Measurements from ENCODE around the gene TRAM2. TPM values are rescaled to one million over a fixed set of nuclear protein-coding genes. Genes with fewer than 3 reads are reported as not detected.

TRAM2 gene
- total RNA-seq, 2 donors from 2014 or later, result 8.6 to 8.9 TPM

DNA sequence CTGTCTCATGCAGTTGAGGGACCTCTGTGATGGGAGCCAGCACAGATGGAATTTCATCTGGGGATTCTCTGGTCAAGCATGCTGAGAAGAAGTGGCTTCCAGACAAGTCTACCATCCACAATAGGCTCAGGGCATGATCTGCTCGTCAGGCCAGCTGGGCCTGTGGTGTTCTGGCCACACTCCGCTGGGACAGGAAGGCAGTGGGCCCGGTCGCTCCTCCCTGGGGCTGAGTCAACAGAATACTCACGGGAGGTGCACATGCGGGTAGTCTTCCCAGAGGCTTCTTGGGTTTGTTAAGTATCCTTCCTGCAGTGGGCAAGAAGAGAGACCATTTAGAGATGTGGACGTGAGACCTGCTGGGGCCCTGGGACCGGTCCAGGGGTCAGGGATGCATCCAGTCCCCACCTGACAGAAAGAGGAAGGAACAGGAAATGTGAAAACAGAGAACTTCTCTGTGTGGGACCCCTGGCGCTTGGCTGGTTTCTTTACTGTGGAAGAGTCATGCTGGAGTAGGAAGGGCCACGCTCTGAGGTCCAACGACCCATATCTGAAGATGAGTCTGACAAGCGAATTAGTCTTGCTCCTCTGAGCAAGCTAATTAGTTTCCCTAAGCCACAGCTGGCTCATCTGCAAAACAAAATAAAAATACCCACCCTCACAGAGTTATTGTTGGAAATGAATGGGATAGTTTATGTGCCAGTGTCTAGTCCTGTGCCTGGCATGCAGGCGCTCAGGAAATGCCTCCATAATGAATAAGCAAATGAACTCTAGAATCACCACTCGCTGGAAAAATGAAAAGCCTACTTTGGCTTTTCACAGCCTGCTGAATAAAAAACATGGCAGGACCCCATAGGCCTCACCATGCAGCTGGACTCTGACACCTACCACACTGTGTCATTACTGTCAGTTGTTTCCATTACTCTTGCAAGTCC, 67.3 kb downstream of the TRAM2 start:
- peaks cover 13% of the 10 kb centered on the region for H3K36me3 Mint-ChIP-seq (ENCODE audit: low read depth)
- peaks cover 3% of the 10 kb centered on the region for H3K4me1 Mint-ChIP-seq
- no peaks in the 10 kb centered on the region for H3K27me3 Mint-ChIP-seq
- no peak for ATAC-seq
- DNase-seq, result no peak
- H3K9me3 ChIP-seq (ENCODE audit: control insufficient read depth, low read length, poor library complexity, severe bottlenecking), result no peaks in the 10 kb centered on the region
- H3K4me3 Mint-ChIP-seq, result no peak overlapping the region
- H3K27ac Mint-ChIP-seq, result no peak overlapping the region

DNA sequence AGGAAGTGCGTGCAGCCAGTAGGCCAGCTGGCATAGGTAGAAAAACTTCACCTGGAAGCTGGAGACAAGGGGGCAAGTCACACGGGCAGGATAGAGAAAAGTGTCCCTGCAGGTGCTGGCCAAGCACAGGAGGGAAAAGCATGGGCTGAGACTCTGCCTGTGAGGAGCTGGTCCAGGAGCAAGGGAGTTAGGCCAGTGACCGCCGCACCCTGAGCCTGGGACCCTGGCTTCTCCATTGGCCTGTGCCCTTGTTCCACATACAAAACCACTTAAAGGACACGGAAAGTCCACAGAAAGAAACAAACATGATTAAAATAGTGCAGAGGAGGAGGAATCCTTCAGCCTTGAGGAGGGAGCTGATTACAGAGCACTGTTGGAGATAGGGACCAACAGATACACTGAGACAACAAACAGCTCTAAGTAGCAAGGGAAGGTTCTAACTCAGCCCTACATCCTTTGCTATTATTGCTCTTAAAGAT, 68.6 kb downstream of the TRAM2 start:
- ATAC-seq (no peak), DNase-seq (no peak)
- peaks cover 8% of the 10 kb centered on the region for H3K36me3 Mint-ChIP-seq (ENCODE audit: low read depth)
- no peak overlapping the region for H3K27ac Mint-ChIP-seq
- no peaks in the 10 kb centered on the region for H3K27me3 Mint-ChIP-seq
- no peaks in the 10 kb centered on the region for H3K9me3 ChIP-seq (ENCODE audit: control insufficient read depth, low read length, poor library complexity, severe bottlenecking)
- no peak overlapping the region for H3K4me3 Mint-ChIP-seq
- peaks cover 3% of the 10 kb centered on the region for H3K4me1 Mint-ChIP-seq

DNA sequence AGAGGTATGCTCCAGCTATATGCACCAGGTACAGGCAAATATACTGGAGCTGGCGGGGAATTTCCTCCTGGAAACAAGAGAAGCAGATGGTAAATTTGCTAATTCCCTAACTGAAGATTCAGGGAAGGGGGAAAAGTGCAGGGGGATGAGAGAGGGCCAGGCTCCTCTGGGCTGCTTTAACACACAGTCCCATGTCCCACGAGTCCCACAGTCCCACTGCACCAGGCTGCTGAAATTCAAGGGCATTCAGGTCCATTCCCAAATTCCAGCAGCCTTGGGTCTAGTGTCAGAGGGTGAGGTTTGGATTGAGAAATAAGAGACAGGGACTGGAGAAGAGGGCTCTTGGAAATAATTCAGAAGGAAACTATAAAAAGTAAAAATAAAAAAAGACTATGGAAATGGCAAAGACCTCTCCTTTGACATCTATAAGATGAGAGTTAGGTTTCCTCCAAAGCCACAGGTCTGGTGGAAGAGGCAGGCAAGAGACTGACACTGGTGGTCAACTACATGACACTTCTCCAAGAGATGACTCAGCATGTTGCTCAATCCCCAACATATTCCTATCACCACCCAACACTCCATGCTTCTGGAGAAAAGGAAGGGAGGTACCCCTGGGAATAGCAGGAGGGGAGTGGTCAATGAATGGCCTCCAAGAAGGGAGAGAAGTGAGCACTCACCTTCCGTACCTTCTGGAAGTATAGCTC, 69.2 kb downstream of the TRAM2 start:
- Mint-ChIP-seq H3K4me3 (no peak overlapping the region), H3K4me1 (peaks cover 3% of the 10 kb centered on the region), H3K27me3 (no peaks in the 10 kb centered on the region), H3K36me3 (ENCODE audit: low read depth) (peaks cover 7% of the 10 kb centered on the region), H3K27ac (no peak overlapping the region)
- DNase-seq (no peak), ATAC-seq (no peak)
- no peaks in the 10 kb centered on the region for H3K9me3 ChIP-seq (ENCODE audit: control insufficient read depth, low read length, poor library complexity, severe bottlenecking)

DNA sequence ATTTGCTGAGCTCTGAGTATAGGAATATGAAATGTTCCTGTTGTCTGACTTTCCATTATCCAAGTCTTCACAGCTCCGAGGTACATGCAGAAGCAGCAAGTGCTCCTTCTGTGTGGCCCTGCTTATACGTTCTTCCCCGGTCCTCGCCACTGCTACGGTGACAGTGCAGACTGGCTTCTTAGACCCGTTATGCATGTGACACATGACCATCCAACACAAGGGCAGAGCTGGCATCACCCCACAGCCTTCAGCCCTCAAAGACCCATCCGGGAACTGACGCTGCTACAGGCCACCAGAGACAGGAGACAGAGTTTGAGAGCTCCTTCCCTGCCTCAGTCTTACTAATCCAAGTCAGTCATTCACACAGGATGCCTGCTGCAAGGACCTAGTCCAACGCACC, 70.4 kb downstream of the TRAM2 start:
- Mint-ChIP-seq H3K4me3 (no peak overlapping the region), H3K4me1 (peaks cover 3% of the 10 kb centered on the region), H3K27me3 (no peaks in the 10 kb centered on the region), H3K27ac (peak overlapping the region; percentile 54), H3K36me3 (ENCODE audit: low read depth) (peaks cover 9% of the 10 kb centered on the region)
- ATAC-seq, result no peak
- H3K9me3 ChIP-seq (ENCODE audit: control insufficient read depth, low read length, poor library complexity, severe bottlenecking), result no peaks in the 10 kb centered on the region
- no peak for DNase-seq

DNA sequence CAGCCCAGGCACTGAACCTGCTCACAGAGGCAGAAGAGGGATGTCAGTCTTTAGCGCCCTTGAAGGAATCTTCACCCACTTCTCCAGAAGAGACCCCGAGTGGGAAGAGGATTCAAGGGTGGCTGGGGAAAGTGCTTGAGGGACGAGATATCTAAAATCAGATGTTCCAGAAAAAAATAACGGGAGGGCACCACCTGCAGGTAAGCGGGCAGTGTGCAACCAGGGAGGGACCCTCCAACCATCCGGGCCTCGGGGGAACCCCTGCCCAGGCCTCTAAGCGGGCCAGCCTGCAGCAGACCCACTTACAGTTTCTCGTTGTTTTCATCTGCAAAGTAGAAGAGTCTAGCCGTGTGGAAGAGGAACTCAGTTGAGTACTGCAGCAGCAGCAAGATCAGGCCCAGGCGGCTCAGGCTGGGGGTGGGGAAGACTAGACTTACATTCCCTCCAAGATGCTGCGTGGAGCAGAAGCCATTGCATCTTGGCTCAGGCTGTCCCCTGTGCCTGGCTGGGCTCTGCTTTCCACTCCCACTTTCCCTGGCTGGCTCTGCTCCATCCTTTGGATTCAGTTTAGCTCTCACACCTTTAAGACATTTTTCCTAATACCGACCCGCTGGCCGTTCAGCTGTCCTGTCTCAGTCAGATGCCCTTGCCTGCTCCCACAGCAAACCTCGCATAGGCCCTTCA, 71.0 kb downstream of the TRAM2 start:
- H3K9me3 ChIP-seq (ENCODE audit: control insufficient read depth, low read length, poor library complexity, severe bottlenecking), result no peaks in the 10 kb centered on the region
- Mint-ChIP-seq H3K4me1 (peaks cover 3% of the 10 kb centered on the region), H3K36me3 (ENCODE audit: low read depth) (peaks cover 9% of the 10 kb centered on the region), H3K4me3 (no peak overlapping the region), H3K27ac (no peak overlapping the region), H3K27me3 (no peaks in the 10 kb centered on the region)
- ATAC-seq (no peak), DNase-seq (no peak)

DNA sequence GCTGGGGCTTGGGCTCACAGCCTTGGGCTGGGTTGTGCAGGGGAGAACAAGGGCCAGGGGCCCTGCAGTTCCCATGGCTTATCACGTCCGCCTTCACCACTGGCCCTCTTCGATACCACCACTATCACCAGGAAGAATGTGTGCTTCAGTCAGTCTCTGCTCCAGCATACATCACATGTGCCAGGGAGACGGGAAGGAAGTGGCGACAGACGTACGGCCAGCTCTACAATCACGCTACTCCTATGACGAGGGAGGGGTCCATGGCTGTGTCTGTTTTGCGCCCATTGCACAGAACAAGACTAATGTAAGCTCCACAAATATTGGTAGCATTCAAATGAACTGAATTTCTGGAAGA, 72.1 kb downstream of the TRAM2 start:
- no peaks in the 10 kb centered on the region for H3K9me3 ChIP-seq (ENCODE audit: control insufficient read depth, low read length, poor library complexity, severe bottlenecking)
- ATAC-seq, result no peak
- Mint-ChIP-seq H3K36me3 (ENCODE audit: low read depth) (peaks cover 9% of the 10 kb centered on the region), H3K27ac (peak overlapping the region; percentile 9), H3K4me1 (peaks cover 3% of the 10 kb centered on the region), H3K4me3 (no peak overlapping the region), H3K27me3 (no peaks in the 10 kb centered on the region)
- no peak for DNase-seq

DNA sequence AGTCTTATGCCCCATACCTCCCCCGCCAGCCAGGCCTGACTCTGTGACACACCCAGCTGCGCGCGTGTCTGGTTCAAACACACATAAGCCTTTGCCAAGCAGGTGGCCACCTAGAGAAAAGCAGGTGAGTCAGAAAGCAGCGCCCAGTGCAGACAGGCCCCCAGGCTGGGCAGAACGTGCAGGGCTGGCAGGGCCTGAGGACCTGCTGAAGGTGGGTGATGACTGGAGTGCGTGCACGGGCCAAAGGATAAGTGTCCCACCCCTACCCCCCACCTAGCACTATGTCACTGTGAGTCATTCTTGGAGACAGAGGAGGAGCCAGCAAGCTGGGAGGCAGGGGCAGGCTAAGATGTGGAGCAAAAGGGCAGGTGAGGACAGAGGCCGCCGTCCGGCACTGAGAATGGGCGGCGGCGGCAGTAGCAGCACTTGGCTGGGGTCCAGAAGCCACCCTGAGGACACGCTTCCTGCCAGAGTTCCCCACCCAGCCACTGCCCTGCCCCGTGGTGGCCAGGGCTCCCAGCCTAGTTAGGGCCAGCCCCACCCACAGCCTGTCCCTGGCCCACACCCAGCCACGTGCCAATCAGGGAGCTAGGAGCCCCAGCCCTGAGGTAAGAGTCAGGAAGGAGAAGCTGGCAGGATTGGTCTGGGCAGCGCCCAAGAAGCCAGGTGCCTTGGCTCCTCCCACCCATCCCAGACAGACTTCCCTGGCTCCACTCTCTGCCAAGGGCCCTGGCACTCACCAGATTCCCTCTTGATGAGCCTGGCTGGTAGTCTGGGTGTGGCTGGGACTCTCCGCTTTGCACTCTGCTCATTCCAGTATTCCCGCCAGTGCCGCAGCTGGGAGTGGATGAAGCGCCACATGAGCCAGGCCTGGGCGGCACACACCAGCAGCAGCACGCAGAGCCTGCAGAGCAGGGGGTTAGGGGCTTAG, 72.7 kb downstream of the TRAM2 start:
- H3K9me3 ChIP-seq (ENCODE audit: control insufficient read depth, low read length, poor library complexity, severe bottlenecking), result no peaks in the 10 kb centered on the region
- Mint-ChIP-seq H3K4me3 (no peak overlapping the region), H3K27ac (no peak overlapping the region), H3K27me3 (no peaks in the 10 kb centered on the region), H3K36me3 (ENCODE audit: low read depth) (peaks cover 9% of the 10 kb centered on the region), H3K4me1 (peaks cover 3% of the 10 kb centered on the region)
- ATAC-seq (no peak), DNase-seq (no peak)

DNA sequence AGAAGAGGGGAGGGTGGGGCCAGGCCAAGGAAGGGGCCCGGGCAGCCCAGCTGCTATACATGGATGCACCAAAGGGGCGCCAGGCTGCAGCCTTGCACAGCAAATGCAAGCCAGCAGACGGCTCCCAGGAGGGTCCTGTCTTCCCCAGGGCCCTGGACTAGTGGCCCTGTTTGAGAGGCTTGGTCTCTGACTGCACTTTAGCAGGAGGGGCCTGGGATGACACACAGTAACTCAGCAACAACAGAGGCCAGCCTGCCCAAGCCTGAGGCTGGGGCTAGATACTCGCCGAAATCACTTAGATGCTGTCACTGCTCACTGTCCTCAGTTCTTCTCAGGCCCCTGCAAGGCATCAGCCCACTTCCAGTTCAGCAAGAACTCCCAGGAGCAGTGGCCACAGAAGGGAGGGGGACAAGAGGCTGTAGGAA, 73.5 kb downstream of the TRAM2 start:
- Mint-ChIP-seq H3K36me3 (ENCODE audit: low read depth) (peaks cover 7% of the 10 kb centered on the region), H3K27me3 (no peaks in the 10 kb centered on the region), H3K27ac (no peak overlapping the region), H3K4me1 (peaks cover 3% of the 10 kb centered on the region), H3K4me3 (no peak overlapping the region)
- no peak for DNase-seq
- H3K9me3 ChIP-seq (ENCODE audit: control insufficient read depth, low read length, poor library complexity, severe bottlenecking), result no peaks in the 10 kb centered on the region
- ATAC-seq, result no peak

DNA sequence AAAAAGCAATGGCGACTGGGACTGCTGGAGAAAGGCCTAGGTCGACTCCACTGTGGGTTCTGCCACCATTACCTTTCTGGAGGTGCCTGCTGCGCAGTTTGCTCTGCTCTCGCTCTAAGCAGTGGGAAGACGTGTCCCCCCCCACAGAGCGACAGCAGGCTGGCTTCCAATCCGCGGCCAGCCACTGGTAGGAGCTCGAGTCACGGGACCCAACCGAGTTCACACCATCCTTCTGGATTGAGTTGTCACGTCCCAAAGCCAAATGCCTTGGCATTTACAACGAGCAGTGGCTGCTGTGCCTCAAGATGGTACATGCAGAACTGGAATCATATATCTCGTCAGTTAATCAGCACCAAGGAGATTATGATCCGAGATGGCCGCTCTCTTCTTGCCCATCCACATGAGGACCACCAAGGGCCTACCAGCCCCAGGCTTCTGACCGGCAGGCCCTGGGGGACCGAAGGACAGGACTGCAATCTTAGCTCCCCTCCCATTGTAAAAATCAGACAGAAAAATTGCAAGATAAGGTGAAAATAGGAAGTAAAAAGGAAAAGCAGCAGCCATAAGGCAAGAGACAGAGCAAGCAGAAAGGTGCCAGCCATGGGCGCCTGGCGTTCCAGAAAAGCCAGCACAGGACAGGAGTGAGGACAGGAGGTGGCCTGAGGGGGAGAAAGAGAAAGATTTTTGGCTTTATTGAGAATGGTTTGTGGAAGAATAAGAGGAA, 74.4 kb downstream of the TRAM2 start:
- H3K4me3 Mint-ChIP-seq, result no peak overlapping the region
- no peak for ATAC-seq
- no peaks in the 10 kb centered on the region for H3K27me3 Mint-ChIP-seq
- peaks cover 7% of the 10 kb centered on the region for H3K36me3 Mint-ChIP-seq (ENCODE audit: low read depth)
- peak overlapping the region; percentile 19 for H3K27ac Mint-ChIP-seq
- peaks cover 3% of the 10 kb centered on the region for H3K4me1 Mint-ChIP-seq
- no peaks in the 10 kb centered on the region for H3K9me3 ChIP-seq (ENCODE audit: control insufficient read depth, low read length, poor library complexity, severe bottlenecking)
- no peak for DNase-seq

DNA sequence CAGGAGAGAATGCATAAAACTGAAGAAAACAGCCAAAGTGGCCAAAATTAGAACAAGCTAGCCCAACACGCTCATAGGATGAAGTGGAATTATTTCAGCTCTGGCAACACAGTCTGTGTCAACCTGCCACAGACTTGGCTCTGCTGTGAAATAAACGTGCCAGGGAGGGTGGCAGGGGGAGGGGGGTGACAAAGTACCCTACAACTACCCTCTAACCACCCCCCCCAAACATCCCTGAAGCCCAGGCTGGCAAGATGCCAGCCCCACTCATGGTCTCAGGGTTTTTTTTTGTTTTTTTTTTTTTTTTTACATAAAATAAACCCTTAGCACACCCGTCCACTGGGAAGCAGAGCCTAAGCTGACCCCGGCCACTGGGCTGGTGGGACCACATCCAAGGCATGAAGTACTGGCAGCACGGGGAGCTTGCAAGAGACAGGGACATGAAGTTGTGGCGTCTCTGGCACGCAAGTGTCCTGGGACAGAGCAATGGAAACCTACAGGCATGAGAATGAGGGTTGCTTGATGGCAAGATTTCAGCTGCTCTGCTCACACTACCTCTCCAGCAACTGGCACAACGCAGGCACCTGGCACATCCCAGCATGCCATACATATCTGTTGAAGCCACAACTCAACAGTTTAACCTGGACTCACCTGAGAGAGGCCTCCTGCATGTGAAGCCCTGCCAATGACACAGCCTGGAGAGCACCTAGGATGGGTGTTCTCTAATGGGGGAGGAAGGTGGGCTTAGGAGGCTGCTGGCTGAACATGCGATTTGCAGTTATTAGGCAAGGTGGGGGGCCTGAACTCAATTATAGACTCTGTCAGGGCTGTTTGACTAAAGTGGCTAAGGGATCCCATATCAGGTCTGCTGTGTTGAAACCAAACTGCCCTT, 76.4 kb downstream of the TRAM2 start:
- Mint-ChIP-seq H3K27ac (no peak overlapping the region), H3K36me3 (ENCODE audit: low read depth) (peaks cover 7% of the 10 kb centered on the region), H3K4me3 (no peak overlapping the region), H3K27me3 (no peaks in the 10 kb centered on the region), H3K4me1 (peaks cover 3% of the 10 kb centered on the region)
- no peaks in the 10 kb centered on the region for H3K9me3 ChIP-seq (ENCODE audit: control insufficient read depth, low read length, poor library complexity, severe bottlenecking)
- ATAC-seq (no peak), DNase-seq (no peak)

DNA sequence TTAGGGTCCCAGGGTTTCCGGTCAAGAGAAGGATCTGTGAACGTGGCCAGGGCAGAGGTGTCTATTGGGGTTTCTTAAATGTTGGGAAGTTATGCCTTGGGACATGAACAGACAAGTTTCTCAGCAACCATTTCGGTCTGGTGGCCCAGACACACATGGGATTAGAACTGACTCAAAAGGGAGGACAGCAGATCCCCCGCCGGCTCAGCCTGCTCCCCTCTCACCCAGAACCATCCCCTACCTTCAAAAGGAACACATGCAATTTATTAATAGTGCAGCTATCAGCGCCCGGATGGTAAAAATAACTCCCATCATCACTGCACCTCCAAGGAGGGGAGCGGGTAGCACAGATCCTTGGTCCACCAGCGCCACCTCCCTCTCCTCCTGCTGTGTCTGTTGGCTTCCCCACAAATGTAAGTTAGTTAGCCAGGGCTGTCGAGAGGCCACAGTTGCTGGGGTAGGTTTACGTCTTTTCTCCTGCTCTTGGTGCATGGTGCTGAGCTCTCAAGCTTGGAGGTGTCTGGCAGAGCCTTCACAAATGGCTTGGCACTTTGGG, 77.1 kb downstream of the TRAM2 start:
- H3K4me1 Mint-ChIP-seq, result no peaks in the 10 kb centered on the region
- ATAC-seq (no peak), DNase-seq (no peak)
- H3K27ac Mint-ChIP-seq, result no peak overlapping the region
- H3K36me3 Mint-ChIP-seq (ENCODE audit: low read depth), result peaks cover 3% of the 10 kb centered on the region
- H3K4me3 Mint-ChIP-seq, result no peak overlapping the region
- H3K9me3 ChIP-seq (ENCODE audit: control insufficient read depth, low read length, poor library complexity, severe bottlenecking), result no peaks in the 10 kb centered on the region
- H3K27me3 Mint-ChIP-seq, result no peaks in the 10 kb centered on the region

All from T-helper 17 cell (primary cell).